ENCODE measurements around the gene PDGFD. TPM values are rescaled to one million over a fixed set of nuclear protein-coding genes. Genes with fewer than 3 reads are reported as not detected.
A peak's percentile ranks its signal among the peaks of the same experiment; 100 is the strongest.

The PDGFD gene
- total and polyA plus RNA-seq, 8 donors: 2.1 to 7.7 (median 5.2) TPM

GRCh38 chr11:104075706-104076105 is 88.2 kb downstream of the PDGFD start:
- Histone ChIP-seq H3K4me1 (peaks cover 0 to 18% of the 10 kb centered on the region in 2 donors), H3K27ac (peak overlapping the region in 1 of 2 donors; percentile 49), H3K9me3 (no peaks in the 10 kb centered on the region), H3K36me3 (no peaks in the 10 kb centered on the region), H3K27me3 (no peaks in the 10 kb centered on the region), H3K4me3 (no peak overlapping the region)
- DNase-seq (no peak), ATAC-seq (no peak)
- intact Hi-C loops (cut with DNase I): no loop called here
- no peak for TF ChIP-seq CTCF (IDR thresholded peaks at IDR 0.05)

GRCh38 chr11:104075091-104075490 is 88.9 kb downstream of the PDGFD start:
- no peak for ATAC-seq
- no peaks in the 10 kb centered on the region for H3K9me3 ChIP-seq
- no peak overlapping the region for H3K27ac ChIP-seq
- no peak for DNase-seq
- no peaks in the 10 kb centered on the region for H3K27me3 ChIP-seq
- peaks cover 0 to 18% of the 10 kb centered on the region in 2 donors for H3K4me1 ChIP-seq
- no peak for TF ChIP-seq CTCF (IDR thresholded peaks at IDR 0.05)
- intact Hi-C loops (cut with DNase I): no loop called here
- no peak overlapping the region for H3K4me3 ChIP-seq
- no peaks in the 10 kb centered on the region for H3K36me3 ChIP-seq

- DNase-seq (no peak), ATAC-seq (peak; percentile 74)
- no peak overlapping the region for H3K27ac ChIP-seq
- intact Hi-C loops (cut with DNase I): no loop called here
- no peaks in the 10 kb centered on the region for H3K9me3 ChIP-seq
- no peak overlapping the region for H3K4me3 ChIP-seq
- no peaks in the 10 kb centered on the region for H3K27me3 ChIP-seq
- H3K36me3 ChIP-seq: no peaks in the 10 kb centered on the region
- H3K4me1 ChIP-seq: peaks cover 0 to 18% of the 10 kb centered on the region in 2 donors
- TF ChIP-seq CTCF (IDR thresholded peaks at IDR 0.05): no peak
Observed at GRCh38 chr11:104073950-104074705, 89.8 kb downstream of the PDGFD start.

- no peak for ATAC-seq
- intact Hi-C loops (cut with DNase I): no loop called here
Observed at GRCh38 chr11:104067534-104067933, 96.4 kb downstream of the PDGFD start.

More at GRCh38 chr11:104067534-104067933, 96.4 kb downstream of the PDGFD start:
- Histone ChIP-seq H3K27me3 (no peaks in the 10 kb centered on the region), H3K36me3 (no peaks in the 10 kb centered on the region), H3K9me3 (no peaks in the 10 kb centered on the region), H3K4me1 (no peaks in the 10 kb centered on the region), H3K27ac (no peak overlapping the region), H3K4me3 (no peak overlapping the region)
- DNase-seq: no peak
- no peak for TF ChIP-seq CTCF (IDR thresholded peaks at IDR 0.05)
